KBM-7 (cell line): ENCODE data around the gene MARCKSL1.

Source experiments
- DNase-seq: peaks from one replicate; pipeline ENCODE4 v3.0.0-alpha.2; 2015
- in situ Hi-C: fragments of 300-500 bp; cut with MboI; formaldehyde crosslinking; loops from 2 replicates; pipeline ENCODE4 v1.14.3; 2020; ENCODE audit warnings: low sequenced_read_pairs, low pct_unique_long_range_greater_than_20kb, mixed read lengths

MARCKSL1 gene

GRCh38 chr1:32353886-32354570 lies 18.0 kb upstream of the MARCKSL1 start:
- peak; percentile 30 for DNase-seq

GRCh38 chr1:32353431-32353830 lies 17.4 kb upstream of the MARCKSL1 start:
- in situ Hi-C loops: no loop called here
- DNase-seq: no peak

More at GRCh38 chr1:32353886-32354570, 18.0 kb upstream of the MARCKSL1 start:
- in situ Hi-C loops: no loop called here

GRCh38 chr1:32352831-32353383 lies 16.9 kb upstream of the MARCKSL1 start:
- DNase-seq: no peak
- in situ Hi-C loops: no loop called here

GRCh38 chr1:32352239-32352745 lies 16.3 kb upstream of the MARCKSL1 start:
- DNase-seq: no peak
- in situ Hi-C loops: no loop called here

- in situ Hi-C loops: no loop called here
- peak; percentile 78 for DNase-seq
Observed at GRCh38 chr1:32351399-32352238, 15.6 kb upstream of the MARCKSL1 start.

GRCh38 chr1:32350785-32351398 lies 14.9 kb upstream of the MARCKSL1 start:
- in situ Hi-C loops: no loop called here
- no peak for DNase-seq

- DNase-seq: peak; percentile 56
Observed at GRCh38 chr1:32349211-32349708, 13.2 kb upstream of the MARCKSL1 start.

GRCh38 chr1:32346532-32347157 lies 10.6 kb upstream of the MARCKSL1 start:
- no peak for DNase-seq
- in situ Hi-C loops: no loop called here

More at GRCh38 chr1:32349211-32349708, 13.2 kb upstream of the MARCKSL1 start:
- in situ Hi-C loops: no loop called here

- DNase-seq: peak; percentile 43
- in situ Hi-C loops: no loop called here
Observed at GRCh38 chr1:32345289-32345827, 9.3 kb upstream of the MARCKSL1 start.

GRCh38 chr1:32342704-32343103 lies 6.7 kb upstream of the MARCKSL1 start:
- in situ Hi-C loops: no loop called here

GRCh38 chr1:32341971-32342370 lies 5.9 kb upstream of the MARCKSL1 start:
- in situ Hi-C loops: no loop called here
- no peak for DNase-seq

More at GRCh38 chr1:32342704-32343103, 6.7 kb upstream of the MARCKSL1 start:
- no peak for DNase-seq

GRCh38 chr1:32341186-32341757 lies 5.2 kb upstream of the MARCKSL1 start:
- DNase-seq: no peak
- in situ Hi-C loops: no loop called here

GRCh38 chr1:32339363-32339978 lies 3.4 kb upstream of the MARCKSL1 start:
- DNase-seq: peak; percentile 55
- in situ Hi-C loops: no loop called here

- in situ Hi-C loops: no loop called here
- DNase-seq: no peak
Observed at GRCh38 chr1:32338637-32339145, 2.7 kb upstream of the MARCKSL1 start.

- in situ Hi-C loops: no loop called here
- DNase-seq: no peak
Observed at GRCh38 chr1:32337855-32338636, 2.0 kb upstream of the MARCKSL1 start.

GRCh38 chr1:32336963-32337675 lies 1.1 kb upstream of the MARCKSL1 start:
- in situ Hi-C loops: no loop called here
- peak; percentile 86 for DNase-seq
